WERI-Rb-1 (cell line): ENCODE data around the gene RGP1.

ENCODE experiments used
- DNase-seq: peaks from one replicate; pipeline ENCODE4 v3.0.0-alpha.2; 2020
- H3K27ac ChIP-seq: fragments of 250-450 bp; sonication (Bioruptor Pico); 2 replicates; pipeline ENCODE4 v1.5.1; 2020; ENCODE audit warnings: mild to moderate bottlenecking, moderate library complexity
- H3K27me3 ChIP-seq: fragments of 250-450 bp; sonication (Bioruptor Pico); 2 replicates; pipeline ENCODE4 v1.5.1; 2021; ENCODE audit warnings: mild to moderate bottlenecking, low read depth, moderate library complexity; ENCODE audit not compliant: insufficient read depth, severe bottlenecking
- H3K36me3 ChIP-seq: fragments of 250-450 bp; sonication (Bioruptor Pico); 2 replicates; pipeline ENCODE4 v1.5.1; 2020; ENCODE audit warnings: mild to moderate bottlenecking, moderate library complexity
- H3K4me3 ChIP-seq: 2 replicates; pipeline ENCODE4 v1.5.1; 2011; ENCODE audit warnings: low read depth, mild to moderate bottlenecking, control low read depth, low read length
- H3K9me3 ChIP-seq: fragments of 250-450 bp; sonication (Bioruptor Pico); 2 replicates; pipeline ENCODE4 v1.5.1; 2021; ENCODE audit warnings: mild to moderate bottlenecking, moderate library complexity; ENCODE audit not compliant: severe bottlenecking
- CTCF ChIP-seq: IDR thresholded peaks from 2 replicates; pipeline ENCODE4 v1.5.1; 2011; ENCODE audit warnings: low read depth, mild to moderate bottlenecking, control low read depth, inconsistent platforms, low read length

Gene RGP1

GRCh38 chr9:35716230-35716629 is 32.9 kb upstream of the RGP1 start:
- Histone ChIP-seq H3K4me3 (no peak overlapping the region), H3K27me3 (no peaks in the 10 kb centered on the region), H3K36me3 (peaks cover 87% of the 10 kb centered on the region), H3K9me3 (no peaks in the 10 kb centered on the region), H3K27ac (no peak overlapping the region)
- TF ChIP-seq CTCF, result 0 out of 2 replicates have a peak, but pooled peaks have one; percentile 27
- DNase-seq, result no peak

DNA sequence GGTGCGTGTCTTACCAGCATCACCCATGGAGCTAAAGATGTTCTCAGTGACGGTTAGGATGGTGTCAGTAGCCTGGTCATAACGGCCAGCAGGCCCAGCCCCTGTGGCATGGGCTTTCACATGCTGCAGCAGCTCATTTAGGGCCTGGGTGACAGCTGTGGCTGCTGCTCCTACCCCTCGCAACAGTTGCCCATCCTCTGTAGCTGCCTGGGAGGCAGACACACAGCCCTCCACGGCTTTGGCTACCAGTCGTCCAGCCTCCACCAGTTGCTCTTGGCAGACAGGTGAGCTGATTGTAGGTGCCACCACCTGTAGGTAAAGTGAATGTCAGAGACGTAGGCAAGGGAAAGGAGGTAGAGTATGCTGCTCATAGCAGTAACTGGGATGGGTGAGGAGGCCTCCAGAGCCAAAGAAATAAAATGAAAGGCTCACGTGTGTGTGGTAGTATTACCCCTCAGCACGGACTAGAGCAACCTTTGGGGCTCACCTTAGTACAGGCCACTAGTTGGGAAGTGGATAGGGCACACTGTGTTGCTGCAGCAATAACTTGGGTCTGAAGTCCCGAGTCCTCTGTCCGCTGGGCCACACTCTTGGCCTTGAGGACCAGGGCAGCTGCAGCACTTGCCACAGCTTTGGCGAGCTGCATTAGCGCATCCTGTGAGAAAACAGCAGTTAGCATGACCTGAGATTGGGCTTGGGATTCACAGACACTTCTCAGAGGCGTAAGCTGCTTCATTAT is 31.8 kb upstream of the RGP1 start:
- H3K9me3 ChIP-seq, result no peaks in the 10 kb centered on the region
- H3K4me3 ChIP-seq, result no peak overlapping the region
- H3K36me3 ChIP-seq, result peaks cover 87% of the 10 kb centered on the region
- DNase-seq, result no peak
- TF ChIP-seq CTCF, result no peak
- H3K27me3 ChIP-seq, result no peaks in the 10 kb centered on the region
- no peak overlapping the region for H3K27ac ChIP-seq

- Histone ChIP-seq H3K36me3 (peaks cover 84% of the 10 kb centered on the region), H3K9me3 (no peaks in the 10 kb centered on the region), H3K27me3 (no peaks in the 10 kb centered on the region), H3K27ac (no peak overlapping the region), H3K4me3 (no peak overlapping the region)
- no peak for TF ChIP-seq CTCF
- no peak for DNase-seq
Measured at GRCh38 chr9:35718721-35719511, 30.2 kb upstream of the RGP1 start.

- H3K27me3 ChIP-seq, result no peaks in the 10 kb centered on the region
- H3K36me3 ChIP-seq, result peaks cover 84% of the 10 kb centered on the region
- DNase-seq, result no peak
- H3K27ac ChIP-seq, result no peak overlapping the region
- no peak for TF ChIP-seq CTCF
- no peaks in the 10 kb centered on the region for H3K9me3 ChIP-seq
- H3K4me3 ChIP-seq, result no peak overlapping the region
Measured at GRCh38 chr9:35719546-35719945, 29.5 kb upstream of the RGP1 start.

DNA sequence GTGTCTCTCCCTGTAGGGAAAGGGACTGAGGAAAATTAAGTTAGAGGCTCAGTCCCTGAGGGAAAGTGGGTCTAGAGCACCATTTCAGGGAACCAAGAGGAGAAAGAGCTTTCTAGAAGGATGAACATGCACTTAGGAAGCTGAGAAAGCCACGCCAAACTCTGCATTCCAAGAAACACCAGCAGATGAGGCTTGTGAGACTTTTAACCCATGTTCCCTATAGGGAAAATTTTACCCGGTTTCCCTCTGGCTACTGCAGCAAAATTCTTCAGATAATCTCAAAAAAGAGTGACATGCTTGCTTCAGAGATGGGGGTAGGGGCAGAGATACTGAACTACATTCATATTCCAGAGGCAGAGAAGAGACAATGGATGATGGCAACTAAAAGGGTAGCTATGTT is 25.7 kb upstream of the RGP1 start:
- Histone ChIP-seq H3K36me3 (peaks cover 64% of the 10 kb centered on the region), H3K9me3 (no peaks in the 10 kb centered on the region), H3K27me3 (no peaks in the 10 kb centered on the region), H3K27ac (no peak overlapping the region), H3K4me3 (no peak overlapping the region)
- no peak for DNase-seq
- no peak for TF ChIP-seq CTCF
